Endothelial cell of coronary artery (primary cell): ENCODE results near the gene SGPP1. TPM values are rescaled to one million over a fixed set of nuclear protein-coding genes. Genes with fewer than 3 reads are reported as not detected.

Source experiments
- total RNA-seq: library from RNA; depleted of rRNA; stranded (reverse); fragments of >200 nt; gene quantifications from 2 replicates; pipeline ENCODE4 v1.2.3, GENCODE V29; 2014

The SGPP1 gene, protein sequence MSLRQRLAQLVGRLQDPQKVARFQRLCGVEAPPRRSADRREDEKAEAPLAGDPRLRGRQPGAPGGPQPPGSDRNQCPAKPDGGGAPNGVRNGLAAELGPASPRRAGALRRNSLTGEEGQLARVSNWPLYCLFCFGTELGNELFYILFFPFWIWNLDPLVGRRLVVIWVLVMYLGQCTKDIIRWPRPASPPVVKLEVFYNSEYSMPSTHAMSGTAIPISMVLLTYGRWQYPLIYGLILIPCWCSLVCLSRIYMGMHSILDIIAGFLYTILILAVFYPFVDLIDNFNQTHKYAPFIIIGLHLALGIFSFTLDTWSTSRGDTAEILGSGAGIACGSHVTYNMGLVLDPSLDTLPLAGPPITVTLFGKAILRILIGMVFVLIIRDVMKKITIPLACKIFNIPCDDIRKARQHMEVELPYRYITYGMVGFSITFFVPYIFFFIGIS
- total RNA-seq, result 8.4 and 12.2 TPM in 2 replicates

DNA sequence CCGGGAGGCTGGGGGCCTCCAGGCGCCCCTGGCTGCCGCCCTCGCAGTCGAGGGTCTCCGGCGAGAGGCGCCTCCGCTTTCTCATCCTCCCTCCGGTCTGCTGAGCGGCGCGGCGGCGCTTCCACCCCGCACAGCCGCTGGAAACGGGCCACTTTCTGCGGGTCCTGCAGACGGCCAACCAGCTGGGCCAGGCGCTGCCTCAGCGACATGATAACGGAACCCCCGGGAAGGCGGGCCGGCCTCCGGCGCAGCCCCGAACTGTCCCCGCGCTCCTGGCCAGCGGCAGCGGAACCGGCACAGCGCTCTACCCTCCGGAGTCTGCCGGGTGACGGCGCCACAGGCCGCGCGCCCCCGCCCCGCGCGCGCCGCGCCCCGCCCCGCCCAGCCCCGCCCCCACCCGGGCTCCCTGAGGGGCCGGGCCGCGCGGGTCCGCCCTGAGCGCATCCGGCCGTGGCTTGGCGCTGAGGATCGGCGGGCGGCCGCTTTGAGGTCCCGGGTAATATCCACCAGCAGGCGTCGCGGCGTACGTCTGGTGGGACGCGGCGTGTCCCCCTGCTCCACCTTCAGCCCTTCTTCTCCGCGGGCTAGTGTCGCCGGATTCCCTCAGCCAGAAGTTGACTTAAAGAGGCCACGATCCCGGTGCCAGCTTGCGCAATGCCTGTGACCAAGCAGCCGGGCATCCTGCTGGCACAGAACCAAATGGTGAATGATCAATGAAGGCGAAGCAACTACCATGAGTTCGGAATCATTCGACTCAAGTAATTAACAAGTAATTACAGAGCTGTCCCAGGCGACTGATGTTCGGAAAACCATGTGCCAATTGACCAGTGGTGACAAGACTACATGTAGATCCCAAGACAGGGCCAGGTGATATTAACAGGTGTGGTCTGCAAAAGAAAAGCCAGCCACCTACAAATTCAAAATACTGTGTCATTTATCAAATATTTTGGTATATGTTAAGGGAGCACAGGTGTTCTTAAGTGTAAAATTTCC is at the start of gene SGPP1:
TSS of gene SGPP1 (minus strand) at position 330 of the 993 bp plus-strand sequence. CDS start at position 209, 121 bp downstream.

DNA sequence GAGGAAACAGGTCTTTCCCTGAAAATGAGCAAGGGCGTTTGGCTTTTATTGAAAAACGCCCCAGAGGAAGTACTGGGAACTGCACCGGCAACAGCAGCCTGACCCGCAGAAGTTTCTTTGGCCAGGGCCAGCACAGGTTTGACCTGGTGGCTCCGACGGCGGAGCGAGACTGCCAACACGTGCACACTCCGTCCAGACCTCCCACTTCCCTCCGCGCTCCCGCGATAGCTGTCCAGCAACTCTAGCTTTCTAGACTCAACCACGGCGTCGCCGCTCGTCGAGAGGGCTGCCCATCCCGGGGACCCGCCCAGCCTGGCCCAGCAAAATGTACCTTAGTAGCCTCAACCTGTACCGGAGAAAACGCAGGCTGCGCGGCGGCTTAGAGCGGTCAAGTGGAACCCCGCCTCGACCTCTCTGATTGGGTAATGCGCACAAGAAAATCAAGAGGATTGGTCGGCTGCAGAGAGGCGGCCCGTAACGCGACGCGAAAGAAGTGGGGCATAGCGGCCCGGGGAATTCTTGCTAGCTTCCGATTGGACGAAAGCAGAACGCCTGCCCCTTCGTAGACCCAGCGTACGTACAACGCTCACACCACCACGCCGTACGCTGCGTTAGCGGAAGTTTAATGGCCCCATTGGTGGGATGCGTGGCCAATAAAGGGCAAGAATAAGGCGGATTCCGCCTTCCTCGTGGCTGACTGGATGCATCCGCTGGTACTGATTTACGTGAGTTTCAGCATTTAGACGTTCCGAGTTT is 86.2 kb downstream of the SGPP1 start, which contains the start of gene WDR89:
TSS of gene WDR89 (minus strand) at position 399 of the 756 bp plus-strand sequence. CDS start 41,929 bp downstream, outside the sequence.

Other genes with a start within 250 kb of the SGPP1 start
- gene PPP2R5E, start 184.7 kb downstream of the SGPP1 start, total RNA-seq, result 13.1 and 18.5 TPM in 2 replicates
- 14.8 and 17.8 TPM in 2 replicates for gene WDR89, start 86.2 kb downstream of the SGPP1 start, total RNA-seq
- 21.9 and 39.2 TPM in 2 replicates for gene SYNE2, start 124.9 kb upstream of the SGPP1 start, total RNA-seq